ENCODE data around the gene GSN. TPM values are rescaled to one million over a fixed set of nuclear protein-coding genes. Genes with fewer than 3 reads are reported as not detected.
A peak's percentile ranks its signal among the peaks of the same experiment; 100 is the strongest.

Gene GSN
- total and polyA plus RNA-seq, 9 of the 15 experiments (the other 6 are each of a cell fraction or from before 2014, with no cell fraction given) = 0.39 to 16.6 (median 8.2) TPM

GRCh38 chr9:121282277-121283079 is 14.5 kb downstream of the GSN start (continued):
- no peak for TF ChIP-seq PKNOX1 (IDR thresholded peaks at IDR 0.05)
- no peak for TF ChIP-seq TEAD2 (tag; IDR thresholded peaks at IDR 0.05)
- no peak for TF ChIP-seq PREB (CRISPR knock-in tag; IDR thresholded peaks at IDR 0.05)

- DNase-seq (ENCODE audit: extremely low read depth in 1 of 4, low spot score in 3 of 4) = no peak
- ChIA-PET POLR2A (interaction anchor here (1.2 to 1.4 kb wide), 2 partner anchors 13 to 15 kb away, joined by 3 to 9 read pairs; partner anchors contain the start of gene GSN), CTCF (ENCODE audit: low intra/inter-chr PET ratio) (no interaction called here)
- FAIRE-seq = no peak
- Histone ChIP-seq H3K36me3 (ENCODE audit: control insufficient read depth, insufficient read depth, low read length) (no peaks in the 10 kb centered on the region), H2AFZ (ENCODE audit: low read depth, low read length) (no peak overlapping the region), H3K9ac (ENCODE audit: insufficient read depth in 1 of 2, low read depth in 2 of 2, low read length in 2 of 2) (peak overlapping the region in 1 of 2 experiments; percentile 2; a peak in 1 of 4 replicates), H3K4me2 (ENCODE audit: insufficient read depth, low read length) (no peak overlapping the region), H3K9me3 (replicated peaks; ENCODE audit: control insufficient read depth, insufficient read depth, low read depth, low read length) (no peaks in the 10 kb centered on the region), H4K20me1 (replicated peaks; ENCODE audit: control insufficient read depth, insufficient read depth, low read length) (no peaks in the 10 kb centered on the region), H3K27me3 (ENCODE audit: control insufficient read depth in 2 of 2, insufficient read depth in 2 of 2, low read length in 2 of 2) (no peaks in the 10 kb centered on the region), H3K9me1 (ENCODE audit: control insufficient read depth, insufficient read depth, low read length) (peaks cover 5% of the 10 kb centered on the region), H3K79me2 (ENCODE audit: control insufficient read depth, insufficient read depth, low read length) (no peaks in the 10 kb centered on the region), H3K4me3 (no peak overlapping the region), H3K4me1 (replicated peaks in 1 of 2; ENCODE audit: control insufficient read depth in 2 of 2, insufficient read depth in 2 of 2, low read length in 2 of 2) (peaks cover 63 to 77% of the 10 kb centered on the region in 2 experiments), H3K27ac (ENCODE audit: extremely low read depth, low read depth, low read length) (no peak overlapping the region)
- in situ Hi-C loops (cut with MboI) = no loop called here
- intact Hi-C loops (cut with micrococcal nuclease) = no loop called here
- 80% methylated on average over 1 of the region's 2 CpGs for WGBS (ENCODE audit: insufficient coverage, low coverage, missing lambda C conversion rate)
- ATAC-seq = no peak
- no TSS peak for BruUV-seq (replicated peaks)
- TF ChIP-seq ZNF408 (CRISPR knock-in tag; IDR thresholded peaks at IDR 0.05; ENCODE audit: low read depth) = no peak
- TF ChIP-seq ZNF609 (CRISPR knock-in tag; IDR thresholded peaks at IDR 0.05; ENCODE audit: borderline replicate concordance) = no peak
- TF ChIP-seq POLR2AphosphoS2 (IDR thresholded peaks at IDR 0.05; ENCODE audit: low read length) = no peak
- no peak for TF ChIP-seq RNF2 (IDR thresholded peaks at IDR 0.05)
- no peak for TF ChIP-seq ZFP36 (IDR thresholded peaks at IDR 0.05; ENCODE audit: low read depth, low read length, partially characterized antibody)
- no peak for TF ChIP-seq FOXK1 (CRISPR knock-in tag; IDR thresholded peaks at IDR 0.05; ENCODE audit: borderline replicate concordance)
- no peak for TF ChIP-seq CHD4 (IDR thresholded peaks at IDR 0.05; ENCODE audit: insufficient read depth, insufficient replicate concordance, low read depth, low read length, poor library complexity, severe bottlenecking)
These were observed 15.1 kb downstream of the GSN start for GRCh38 chr9:121283080-121283398.

Data from K562 (cell line).